ENCODE data around the gene NMNAT2.

DNA sequence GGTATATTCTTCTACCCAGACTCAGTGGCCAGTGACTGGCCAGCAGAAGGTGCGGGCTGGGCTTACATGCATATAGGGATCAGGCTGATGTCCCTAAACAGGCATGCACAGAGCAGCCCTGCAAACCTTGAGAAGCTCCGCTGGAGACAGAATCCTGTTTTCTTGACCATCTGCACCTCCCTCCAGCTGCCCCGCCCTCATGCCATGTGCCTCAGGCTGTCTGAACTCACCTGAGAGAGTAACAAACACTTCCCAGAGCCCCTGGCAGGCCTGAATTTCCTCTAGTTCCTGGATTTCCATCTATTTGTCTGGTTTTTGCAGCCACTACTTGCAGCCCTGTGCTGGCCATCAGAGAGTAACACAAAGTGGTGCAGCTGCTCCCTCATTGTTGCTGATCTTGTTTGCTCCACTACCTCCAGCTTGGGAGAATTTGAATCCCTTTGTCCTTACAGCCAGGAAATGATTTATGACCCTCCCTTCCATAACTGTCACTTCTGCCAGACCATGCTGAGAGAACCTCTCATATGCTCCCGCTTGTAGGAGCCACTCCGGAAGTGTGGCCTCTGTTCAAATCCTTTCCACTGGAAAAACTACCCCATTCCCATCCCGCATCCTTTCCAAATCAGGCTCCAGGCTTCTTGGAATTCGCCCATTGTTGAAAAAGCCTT, 113.6 kb downstream of the NMNAT2 start:
- TF ChIP-seq, protein P1, sequence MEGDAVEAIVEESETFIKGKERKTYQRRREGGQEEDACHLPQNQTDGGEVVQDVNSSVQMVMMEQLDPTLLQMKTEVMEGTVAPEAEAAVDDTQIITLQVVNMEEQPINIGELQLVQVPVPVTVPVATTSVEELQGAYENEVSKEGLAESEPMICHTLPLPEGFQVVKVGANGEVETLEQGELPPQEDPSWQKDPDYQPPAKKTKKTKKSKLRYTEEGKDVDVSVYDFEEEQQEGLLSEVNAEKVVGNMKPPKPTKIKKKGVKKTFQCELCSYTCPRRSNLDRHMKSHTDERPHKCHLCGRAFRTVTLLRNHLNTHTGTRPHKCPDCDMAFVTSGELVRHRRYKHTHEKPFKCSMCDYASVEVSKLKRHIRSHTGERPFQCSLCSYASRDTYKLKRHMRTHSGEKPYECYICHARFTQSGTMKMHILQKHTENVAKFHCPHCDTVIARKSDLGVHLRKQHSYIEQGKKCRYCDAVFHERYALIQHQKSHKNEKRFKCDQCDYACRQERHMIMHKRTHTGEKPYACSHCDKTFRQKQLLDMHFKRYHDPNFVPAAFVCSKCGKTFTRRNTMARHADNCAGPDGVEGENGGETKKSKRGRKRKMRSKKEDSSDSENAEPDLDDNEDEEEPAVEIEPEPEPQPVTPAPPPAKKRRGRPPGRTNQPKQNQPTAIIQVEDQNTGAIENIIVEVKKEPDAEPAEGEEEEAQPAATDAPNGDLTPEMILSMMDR (conservative IDR thresholded peaks at IDR 0.05; ENCODE audit: low read depth, low read length), result no peak
- TF ChIP-seq EZH2 (IDR thresholded peaks at IDR 0.05; ENCODE audit: borderline replicate concordance, low read depth, low read length, poor library complexity, severe bottlenecking), result no peak
